ENCODE data around the gene CYREN. TPM values are rescaled to one million over a fixed set of nuclear protein-coding genes. Genes with fewer than 3 reads are reported as not detected.

Gene CYREN
- total RNA-seq, 1 donor from 2014 or later: 26.9 TPM

GRCh38 chr7:135147341-135147898 lies 23.1 kb downstream of the CYREN start:
- H3K27me3 ChIP-seq: no peaks in the 10 kb centered on the region
- H2AFZ ChIP-seq (replicated peaks): no peak overlapping the region
- H3K4me2 ChIP-seq: no peak overlapping the region
- Mint-ChIP-seq H3K27me3 (ENCODE audit: insufficient read depth, low read depth) (no peaks in the 10 kb centered on the region), H3K4me1 (no peaks in the 10 kb centered on the region), H3K9me3 (no peaks in the 10 kb centered on the region), H3K27ac (no peak overlapping the region), H3K4me3 (no peak overlapping the region), H3K36me3 (no peaks in the 10 kb centered on the region)
- no peak overlapping the region for H3K9ac ChIP-seq
- no peaks in the 10 kb centered on the region for H4K20me1 ChIP-seq (ENCODE audit: low read depth)
- DNase-seq (ENCODE audit: low spot score): no peak
- H3K27ac ChIP-seq: no peak overlapping the region
- TF ChIP-seq, protein P1, sequence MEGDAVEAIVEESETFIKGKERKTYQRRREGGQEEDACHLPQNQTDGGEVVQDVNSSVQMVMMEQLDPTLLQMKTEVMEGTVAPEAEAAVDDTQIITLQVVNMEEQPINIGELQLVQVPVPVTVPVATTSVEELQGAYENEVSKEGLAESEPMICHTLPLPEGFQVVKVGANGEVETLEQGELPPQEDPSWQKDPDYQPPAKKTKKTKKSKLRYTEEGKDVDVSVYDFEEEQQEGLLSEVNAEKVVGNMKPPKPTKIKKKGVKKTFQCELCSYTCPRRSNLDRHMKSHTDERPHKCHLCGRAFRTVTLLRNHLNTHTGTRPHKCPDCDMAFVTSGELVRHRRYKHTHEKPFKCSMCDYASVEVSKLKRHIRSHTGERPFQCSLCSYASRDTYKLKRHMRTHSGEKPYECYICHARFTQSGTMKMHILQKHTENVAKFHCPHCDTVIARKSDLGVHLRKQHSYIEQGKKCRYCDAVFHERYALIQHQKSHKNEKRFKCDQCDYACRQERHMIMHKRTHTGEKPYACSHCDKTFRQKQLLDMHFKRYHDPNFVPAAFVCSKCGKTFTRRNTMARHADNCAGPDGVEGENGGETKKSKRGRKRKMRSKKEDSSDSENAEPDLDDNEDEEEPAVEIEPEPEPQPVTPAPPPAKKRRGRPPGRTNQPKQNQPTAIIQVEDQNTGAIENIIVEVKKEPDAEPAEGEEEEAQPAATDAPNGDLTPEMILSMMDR (IDR thresholded peaks at IDR 0.05): no peak
- TF ChIP-seq EZH2 (IDR thresholded peaks at IDR 0.05) (no peak), EZH2phosphoT487 (IDR thresholded peaks at IDR 0.05) (no peak)
- no peaks in the 10 kb centered on the region for H3K79me2 ChIP-seq (ENCODE audit: low read depth)
- no peak overlapping the region for H3K4me3 ChIP-seq
- H3K4me1 ChIP-seq: no peaks in the 10 kb centered on the region
- H3F3A ChIP-seq (ENCODE audit: low read depth): no peaks in the 10 kb centered on the region
- no peaks in the 10 kb centered on the region for H3K36me3 ChIP-seq
- no peaks in the 10 kb centered on the region for H3K9me3 ChIP-seq (ENCODE audit: low read depth)

- TF ChIP-seq EZH2 (IDR thresholded peaks at IDR 0.05) (no peak), EZH2phosphoT487 (IDR thresholded peaks at IDR 0.05) (no peak)
Measured at GRCh38 chr7:135143885-135144668, 26.4 kb downstream of the CYREN start.

DNA sequence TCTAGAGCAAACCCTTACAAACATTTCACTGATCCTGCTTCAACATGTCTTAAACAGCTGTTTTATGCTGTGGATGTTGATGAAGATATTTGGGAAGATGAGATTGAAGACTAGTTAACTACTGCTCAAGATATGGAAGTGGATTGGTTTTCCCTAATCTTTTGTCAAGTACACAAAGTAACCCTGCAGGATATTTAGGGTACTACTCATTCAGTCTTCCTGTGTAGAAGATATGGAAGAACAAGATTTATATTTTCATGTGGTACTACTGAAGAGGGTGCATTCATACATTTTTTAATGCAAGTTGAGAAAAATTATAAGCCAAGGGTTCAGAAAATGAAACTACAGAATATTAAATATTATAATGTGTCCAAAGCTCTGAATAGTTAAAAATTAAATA lies 40.9 kb downstream of the CYREN start:
- Histone ChIP-seq H3K4me2 (no peak overlapping the region), H3K79me2 (ENCODE audit: low read depth) (no peaks in the 10 kb centered on the region)
- no peaks in the 10 kb centered on the region for H3K4me1 Mint-ChIP-seq

More at GRCh38 chr7:135143885-135144668, 26.4 kb downstream of the CYREN start:
- Histone ChIP-seq H3K4me1 (no peaks in the 10 kb centered on the region), H3K4me3 (no peak overlapping the region), H4K20me1 (ENCODE audit: low read depth) (no peaks in the 10 kb centered on the region), H3K36me3 (no peaks in the 10 kb centered on the region), H3K9me3 (ENCODE audit: low read depth) (no peaks in the 10 kb centered on the region), H3K27ac (no peak overlapping the region), H3K27me3 (no peaks in the 10 kb centered on the region), H2AFZ (replicated peaks) (no peak overlapping the region), H3K4me2 (no peak overlapping the region), H3F3A (ENCODE audit: low read depth) (no peaks in the 10 kb centered on the region), H3K9ac (no peak overlapping the region), H3K79me2 (ENCODE audit: low read depth) (no peaks in the 10 kb centered on the region)
- no peak overlapping the region for H3K4me3 Mint-ChIP-seq
- no peaks in the 10 kb centered on the region for H3K27me3 Mint-ChIP-seq (ENCODE audit: insufficient read depth, low read depth)
- H3K4me1 Mint-ChIP-seq: no peaks in the 10 kb centered on the region
- no peak for DNase-seq (ENCODE audit: low spot score)
- no peaks in the 10 kb centered on the region for H3K36me3 Mint-ChIP-seq
- H3K27ac Mint-ChIP-seq: no peak overlapping the region
- H3K9me3 Mint-ChIP-seq: no peaks in the 10 kb centered on the region

More for the DNA sequence above, 40.9 kb downstream of the CYREN start:
- H3K27me3 ChIP-seq: no peaks in the 10 kb centered on the region
- H3K9ac ChIP-seq: no peak overlapping the region
- H3K4me1 ChIP-seq: no peaks in the 10 kb centered on the region
- no peaks in the 10 kb centered on the region for H3F3A ChIP-seq (ENCODE audit: low read depth)
- no peak overlapping the region for H3K27ac Mint-ChIP-seq
- H3K9me3 ChIP-seq (ENCODE audit: low read depth): no peaks in the 10 kb centered on the region
- H3K36me3 Mint-ChIP-seq: no peaks in the 10 kb centered on the region
- H3K4me3 Mint-ChIP-seq: no peak overlapping the region
- no peak overlapping the region for H3K27ac ChIP-seq
- TF ChIP-seq EZH2 (IDR thresholded peaks at IDR 0.05) (no peak), EZH2phosphoT487 (IDR thresholded peaks at IDR 0.05) (no peak)
- TF ChIP-seq, protein P1 (IDR thresholded peaks at IDR 0.05): no peak
- H3K9me3 Mint-ChIP-seq: no peaks in the 10 kb centered on the region
- H3K4me3 ChIP-seq: no peak overlapping the region
- peaks cover 3% of the 10 kb centered on the region for H3K36me3 ChIP-seq
- DNase-seq (ENCODE audit: low spot score): no peak
- H4K20me1 ChIP-seq (ENCODE audit: low read depth): no peaks in the 10 kb centered on the region
- H2AFZ ChIP-seq (replicated peaks): no peak overlapping the region
- no peaks in the 10 kb centered on the region for H3K27me3 Mint-ChIP-seq (ENCODE audit: insufficient read depth, low read depth)

Measured in neural progenitor cell (in vitro differentiated cells).